ENCODE results near the gene SOX13.
"Not testable (repeated sequence)": the region's sequence is repeated elsewhere in the genome, so short reads cannot be mapped to it uniquely, and the experiment has no call there.

Gene SOX13

DNA sequence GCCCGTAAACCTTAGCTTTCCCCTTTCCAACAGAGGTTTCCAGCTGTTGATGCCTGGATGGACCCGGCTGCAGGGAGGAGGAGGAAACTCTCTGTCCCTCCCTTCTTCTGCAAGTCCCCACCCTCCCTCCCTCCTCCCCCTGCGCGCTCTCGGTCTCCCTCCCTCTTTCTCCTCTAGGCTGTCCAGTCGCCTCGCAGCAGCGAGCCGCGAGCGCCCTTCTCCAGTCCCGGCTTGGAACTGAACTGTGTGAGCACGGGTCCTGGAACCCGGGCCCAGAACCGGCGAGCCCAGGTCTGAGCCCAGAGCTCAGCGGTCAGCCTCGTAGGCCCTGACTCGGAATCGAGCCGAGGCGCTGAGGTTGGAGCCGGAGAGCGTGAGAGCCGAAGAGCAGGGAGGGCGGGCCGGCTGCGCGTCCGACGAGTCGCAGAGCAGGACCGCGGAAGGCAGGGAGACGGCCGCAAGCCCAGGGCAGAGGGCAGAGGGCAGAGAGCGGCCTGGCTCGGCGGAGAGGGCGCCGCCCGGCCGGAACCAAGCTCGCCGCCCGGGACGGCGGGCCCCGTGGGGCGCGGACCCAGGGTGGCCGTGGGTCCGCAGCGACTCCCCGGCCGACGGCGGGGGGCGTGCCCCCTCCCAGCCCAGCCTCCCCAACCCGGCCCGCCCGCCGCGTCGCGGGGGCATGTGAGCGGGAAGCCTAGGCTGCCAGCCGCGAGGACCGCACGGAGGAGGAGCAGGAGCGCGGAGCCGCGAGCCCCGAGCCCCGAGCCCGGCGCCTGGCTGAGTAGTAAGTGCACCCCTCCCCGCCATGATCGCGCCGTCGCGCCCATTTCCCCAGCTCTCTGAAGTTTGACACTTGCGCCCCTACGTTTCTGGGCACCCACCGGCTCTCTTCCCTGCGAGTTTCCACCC, at the start of gene SOX13:
Gene SOX13 (plus strand): TSS at position 185 of the 906 bp plus-strand sequence. CDS start 39,801 bp downstream, outside the sequence.
- peak; percentile 94 for DNase-seq (ENCODE audit: low spot score)

DNA sequence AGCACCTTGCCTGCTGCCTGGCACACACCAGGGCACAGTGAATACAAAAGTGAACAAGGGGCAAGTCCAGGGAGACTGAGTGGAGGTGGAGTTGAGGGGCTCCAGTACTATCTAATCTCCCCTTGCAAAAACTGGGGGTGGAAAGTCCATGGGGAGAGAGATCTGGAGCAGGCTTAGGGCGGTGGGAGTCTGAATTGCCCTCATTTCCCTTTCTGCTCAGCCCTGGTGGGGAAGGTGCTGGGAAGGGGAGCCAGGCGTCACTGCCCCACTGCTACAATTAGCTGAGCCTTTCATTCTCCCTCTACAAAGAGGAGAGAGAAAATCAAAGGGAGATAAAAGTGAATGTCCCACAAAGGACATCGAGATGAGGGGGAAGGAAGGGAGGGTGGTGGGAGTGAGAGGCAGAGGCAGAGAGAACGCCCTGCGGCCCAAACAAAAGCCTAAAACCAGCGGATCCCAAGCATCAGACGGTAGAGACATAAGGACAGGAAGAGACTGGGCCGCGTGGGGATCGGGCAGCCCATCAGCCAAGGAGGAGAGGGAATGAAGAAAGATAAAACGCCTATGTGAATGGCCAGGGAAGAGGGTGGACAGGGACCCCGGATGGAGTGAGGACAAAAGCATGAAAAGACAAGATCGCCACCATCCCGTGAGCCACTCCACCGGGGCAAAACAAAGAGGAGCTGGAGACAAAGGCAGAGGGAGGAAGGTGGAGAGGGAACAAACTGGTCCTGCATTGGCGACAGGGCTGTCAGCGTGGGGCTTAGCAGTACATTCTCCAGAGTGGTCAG, 46.8 kb upstream of the SOX13 start:
- no peak for DNase-seq (ENCODE audit: low spot score)

DNA sequence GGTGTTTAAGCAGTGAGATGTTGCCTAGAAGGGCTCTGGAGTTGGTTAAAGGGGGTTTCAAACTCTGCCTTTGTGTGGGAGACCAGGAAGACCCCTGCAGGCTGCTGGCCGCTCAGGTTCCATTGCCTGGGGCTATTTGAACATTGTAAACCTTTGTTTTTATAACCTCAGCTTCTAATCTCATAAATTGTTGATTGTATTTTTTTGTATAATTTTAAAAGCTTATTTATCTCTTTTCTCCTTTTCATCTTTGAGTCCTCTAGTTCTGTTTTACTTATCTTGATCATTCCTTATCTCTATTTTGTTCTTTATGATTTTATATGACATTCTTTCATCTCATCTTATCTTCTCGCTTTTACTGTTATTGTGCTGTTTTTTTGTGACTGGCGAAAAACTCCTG, 45.5 kb upstream of the SOX13 start:
- no peak for DNase-seq (ENCODE audit: low spot score)

DNA sequence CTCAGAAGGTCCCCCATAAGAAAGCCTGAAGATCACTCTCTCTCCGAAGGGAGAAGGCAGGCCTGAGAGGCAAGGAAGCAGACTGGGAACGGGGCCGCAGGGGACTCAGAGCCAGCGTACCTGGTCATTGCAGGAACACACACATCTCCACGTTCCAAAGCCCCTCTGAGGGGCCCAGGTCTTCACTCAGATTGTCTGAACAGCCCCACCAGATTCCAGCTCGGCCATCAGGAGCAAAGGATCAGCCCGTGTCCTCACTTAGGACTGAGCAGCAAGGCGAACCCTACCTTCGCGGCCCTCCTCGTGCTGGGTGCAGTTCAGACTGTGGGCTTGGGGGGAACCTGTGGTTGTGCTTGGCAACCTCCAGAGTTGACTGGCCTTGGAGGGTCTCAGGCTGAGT, 43.9 kb upstream of the SOX13 start:
- DNase-seq (ENCODE audit: low spot score): no peak

DNA sequence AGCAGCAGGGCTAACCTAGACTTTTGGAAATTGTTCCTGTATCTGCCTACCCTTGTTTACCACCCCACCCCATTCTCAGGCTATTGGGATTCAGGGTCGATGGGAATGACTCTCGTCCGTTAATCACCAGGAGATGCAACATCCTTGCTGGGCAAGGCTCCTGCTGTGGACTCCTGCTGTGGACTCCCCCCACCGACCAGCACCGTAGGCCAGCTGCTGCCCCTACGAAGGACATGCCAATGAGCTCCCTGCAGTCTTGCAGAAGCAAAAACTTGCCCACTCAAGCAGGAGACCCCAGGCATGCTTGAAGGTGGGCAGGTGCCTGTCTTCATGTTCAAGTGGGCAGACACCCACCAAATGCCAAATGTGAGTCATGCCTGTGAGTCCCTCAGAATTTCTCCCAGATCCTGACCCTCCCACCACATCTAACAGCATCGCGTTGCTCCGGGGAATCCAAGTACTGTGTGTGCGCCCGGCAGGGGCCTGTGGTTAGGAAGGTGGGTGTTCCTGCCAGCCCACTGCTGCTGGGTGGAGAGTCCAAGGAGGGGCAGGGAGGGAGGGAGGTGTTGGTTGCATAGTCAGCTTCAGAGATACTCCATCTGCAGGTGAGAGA, 41.7 kb upstream of the SOX13 start:
- no peak for DNase-seq (ENCODE audit: low spot score)

DNA sequence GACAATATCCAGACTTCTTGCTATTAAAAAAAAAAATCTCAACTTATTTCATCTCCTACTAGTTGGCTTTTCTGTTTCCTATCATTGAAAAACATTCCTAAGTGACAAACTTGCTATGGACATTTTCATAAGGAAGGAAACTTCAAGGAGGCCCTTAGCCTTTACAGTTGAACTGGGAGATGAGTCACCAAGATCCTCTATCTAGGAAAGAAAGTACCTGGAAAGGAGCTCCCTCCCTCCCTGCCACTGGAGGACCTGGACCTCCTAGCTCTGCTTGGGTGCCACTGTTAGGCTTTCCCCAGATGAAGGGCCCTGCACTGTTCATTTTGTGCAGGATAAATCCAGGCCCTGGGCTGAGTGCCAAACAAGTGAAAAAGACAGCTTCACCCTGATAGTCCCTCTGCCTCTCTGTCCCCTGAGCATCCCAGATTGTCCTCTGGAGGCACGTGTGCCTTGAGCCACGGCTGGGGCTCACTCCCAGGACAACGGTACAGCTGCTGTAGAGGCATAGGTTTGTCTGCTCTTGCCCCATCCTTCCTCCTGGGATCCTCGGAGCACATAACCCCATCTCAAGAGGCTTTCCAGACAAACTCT, 40.2 kb upstream of the SOX13 start:
- DNase-seq (ENCODE audit: low spot score): no peak

DNA sequence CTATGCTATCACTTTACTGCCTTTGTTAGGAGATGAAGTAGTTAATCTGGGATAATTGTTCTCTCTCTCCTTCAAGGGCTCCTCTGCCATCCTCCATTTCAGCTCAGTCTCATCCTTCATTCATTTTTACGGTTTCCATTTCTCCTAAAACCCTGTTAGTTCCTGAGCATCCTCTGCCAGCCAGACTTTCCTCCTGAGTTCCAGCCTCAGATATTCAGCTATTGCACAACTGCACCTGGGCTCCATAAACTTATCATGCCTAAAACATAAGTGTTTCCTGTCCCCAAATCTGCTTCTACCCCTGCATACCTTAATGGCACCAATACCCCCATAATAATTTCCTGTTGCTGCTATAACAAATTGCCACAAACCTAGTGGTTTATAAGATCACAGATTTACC, 39.6 kb upstream of the SOX13 start:
- no peak for DNase-seq (ENCODE audit: low spot score)

DNA sequence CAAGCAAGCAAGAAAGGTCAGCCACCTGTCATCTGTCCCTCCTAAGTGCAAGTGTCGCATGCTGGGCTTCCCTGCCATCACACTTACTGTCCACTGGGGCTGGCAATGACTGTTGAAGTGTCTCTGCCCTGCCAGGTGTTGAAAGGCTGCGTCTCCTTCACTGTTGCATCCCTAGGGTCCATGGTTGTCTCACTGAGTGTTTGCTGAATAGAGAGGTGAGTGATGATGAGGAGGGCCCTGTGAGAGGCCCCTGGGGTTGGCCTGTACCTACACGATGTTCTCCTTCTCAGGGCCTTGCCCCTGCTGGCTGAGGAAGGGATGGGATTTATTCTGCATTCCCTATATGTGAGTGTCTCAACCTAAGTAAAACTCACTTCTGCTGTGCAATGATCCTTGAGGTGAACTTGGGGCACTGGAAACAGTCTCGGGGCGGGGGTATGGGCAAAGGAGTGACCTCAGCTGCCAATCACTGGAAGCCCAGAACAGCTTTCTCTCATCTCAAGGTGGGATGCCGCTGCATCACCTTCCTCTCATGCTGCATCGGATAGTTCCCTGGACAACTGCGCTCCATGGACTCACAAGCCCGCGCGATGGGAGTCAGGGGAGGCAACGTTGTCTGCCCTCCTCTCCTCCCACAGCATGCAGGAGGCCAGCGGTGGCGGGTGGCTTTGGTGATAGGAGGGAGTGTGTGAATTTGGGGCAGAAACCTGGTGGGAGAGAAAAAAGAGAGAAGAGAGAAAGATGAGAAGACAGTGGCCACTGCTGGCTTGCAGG, 35.8 kb upstream of the SOX13 start:
- no peak for DNase-seq (ENCODE audit: low spot score)

DNA sequence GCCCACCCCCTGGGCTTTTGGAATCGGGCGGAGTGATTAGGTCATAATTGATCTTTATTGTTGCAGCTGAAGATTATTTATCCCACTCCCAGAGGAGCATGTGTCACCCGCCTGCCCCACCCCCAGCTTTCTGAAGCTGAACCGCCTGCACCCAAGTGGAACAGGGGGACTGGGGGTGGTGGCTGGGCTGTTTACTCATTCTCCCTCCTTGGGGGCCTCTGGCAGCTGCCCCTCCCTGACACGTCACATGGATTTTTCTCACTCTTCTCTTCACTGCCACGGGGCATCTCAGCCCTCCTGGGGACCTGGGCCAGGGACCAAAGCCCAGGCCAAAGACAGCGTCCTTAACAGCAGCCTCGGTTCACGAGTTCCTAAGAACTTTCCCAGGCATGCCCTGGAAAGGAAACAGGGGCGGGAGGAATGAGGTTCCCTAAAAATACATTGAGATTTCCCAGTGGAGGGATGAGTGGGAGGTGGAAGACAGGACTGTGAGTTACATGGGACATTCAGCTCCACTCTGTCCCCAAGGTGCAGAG, 31.6 kb upstream of the SOX13 start:
- no peak for DNase-seq (ENCODE audit: low spot score)

DNA sequence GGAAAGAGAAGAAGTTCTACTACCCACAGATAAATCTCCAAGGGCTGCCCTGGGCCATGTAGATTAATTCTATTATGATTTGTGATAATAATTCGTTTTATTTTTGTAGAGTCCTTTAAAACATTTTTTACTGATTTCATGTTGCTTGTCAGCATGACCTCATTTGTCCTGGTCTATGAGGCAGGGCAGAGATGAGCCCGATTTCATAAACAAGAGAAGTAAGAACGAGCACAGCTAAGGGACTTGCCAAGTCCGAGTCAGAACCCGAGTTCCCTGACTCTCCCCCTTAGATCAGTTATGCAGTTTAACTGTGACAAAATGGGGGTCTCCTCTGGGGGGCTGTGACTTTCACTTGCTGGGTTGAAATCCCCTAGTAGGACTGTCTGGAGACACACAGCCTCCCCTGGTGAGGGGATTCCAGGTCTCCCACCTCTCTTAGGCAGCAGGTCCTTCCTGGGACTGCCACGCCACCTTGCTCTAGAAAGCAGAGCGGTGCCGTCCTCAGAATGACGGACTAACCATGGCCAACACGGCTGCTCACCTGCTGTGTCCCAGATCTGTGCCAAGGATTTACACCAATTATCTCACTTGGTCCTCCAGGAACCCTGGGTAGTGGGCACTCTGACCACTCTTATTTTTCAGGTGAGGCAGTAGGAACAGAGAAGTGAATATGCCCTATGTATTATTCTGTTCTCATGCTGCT, 31.0 kb upstream of the SOX13 start:
- DNase-seq (ENCODE audit: low spot score): no peak

DNA sequence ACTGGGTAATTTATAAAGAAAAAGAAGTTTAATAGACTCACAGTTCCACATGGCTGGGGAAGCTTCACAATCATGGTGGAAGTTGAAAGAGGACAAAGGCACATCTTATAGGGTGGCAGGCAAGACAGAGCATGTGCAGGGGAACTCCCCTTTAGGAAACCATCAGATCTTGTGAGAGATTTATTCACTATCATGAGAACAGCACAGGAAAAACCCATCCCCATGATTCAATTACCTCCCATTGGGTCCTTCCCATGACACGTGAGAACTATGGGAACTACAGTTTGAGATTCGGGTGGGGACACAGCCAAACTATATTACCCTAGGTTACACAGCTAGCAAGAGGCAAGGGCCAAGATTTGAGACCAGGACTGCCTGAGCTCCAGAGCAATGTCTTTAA, 30.4 kb upstream of the SOX13 start:
- DNase-seq (ENCODE audit: low spot score): no peak

DNA sequence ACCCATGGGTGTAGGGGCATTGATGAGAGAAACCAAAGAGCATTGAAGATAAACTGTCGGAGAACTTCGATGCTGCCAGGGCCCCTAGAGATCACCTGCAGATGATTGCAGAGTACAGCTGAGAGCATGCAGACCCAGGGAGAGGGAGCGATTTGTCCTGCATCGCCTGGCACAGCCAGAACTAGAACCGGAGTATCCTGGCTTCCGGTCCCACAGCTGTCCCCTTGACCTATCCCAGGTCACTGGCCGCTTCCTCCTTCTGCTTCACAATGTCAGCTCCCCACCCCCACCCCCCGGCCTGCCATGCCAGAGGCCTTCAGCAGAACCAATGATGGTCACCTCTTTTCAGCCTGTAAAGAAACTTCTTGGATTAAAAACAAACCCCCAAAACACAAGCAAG, 29.2 kb upstream of the SOX13 start:
- DNase-seq (ENCODE audit: low spot score): no peak

DNA sequence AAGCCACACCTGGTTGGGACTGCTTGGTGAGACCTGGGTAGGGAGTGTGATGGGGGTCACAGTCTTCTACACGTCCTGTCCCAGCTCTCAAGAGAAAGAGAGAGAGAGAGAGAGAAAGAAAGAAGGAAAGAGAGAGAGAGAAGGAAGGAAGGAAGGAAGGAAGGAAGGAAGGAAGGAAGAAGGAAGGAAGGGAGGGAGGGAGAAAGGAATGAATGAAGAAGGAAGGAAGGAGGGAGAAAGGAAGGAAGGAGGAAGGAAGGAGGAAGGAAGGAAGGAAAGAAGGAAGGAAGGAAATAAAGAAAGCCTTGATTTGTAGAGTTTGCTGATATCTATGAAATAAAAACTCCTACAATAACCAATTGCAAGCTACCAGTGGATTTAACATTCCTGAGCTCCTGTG, 28.5 kb upstream of the SOX13 start:
- DNase-seq (ENCODE audit: low spot score): no peak

DNA sequence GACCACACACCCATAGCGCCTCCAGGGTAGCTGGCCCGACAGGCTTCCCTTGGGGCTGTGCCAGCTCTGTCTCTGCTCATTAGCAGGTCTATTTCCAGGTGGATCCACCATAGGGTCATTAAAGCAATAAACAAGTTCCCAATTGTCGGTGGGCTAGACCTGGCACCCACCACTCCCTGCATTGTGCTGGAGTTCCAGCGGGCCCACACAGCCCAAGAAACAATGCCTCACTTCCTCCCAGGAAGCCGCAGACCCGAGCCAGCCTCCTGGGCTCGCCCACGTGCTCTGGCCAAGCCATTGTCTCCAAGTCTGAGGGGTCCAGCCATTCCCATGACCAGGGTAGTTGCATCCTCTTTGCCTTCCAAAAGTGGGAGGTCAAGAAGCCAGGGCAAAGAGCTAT, 27.5 kb upstream of the SOX13 start:
- DNase-seq (ENCODE audit: low spot score): no peak

DNA sequence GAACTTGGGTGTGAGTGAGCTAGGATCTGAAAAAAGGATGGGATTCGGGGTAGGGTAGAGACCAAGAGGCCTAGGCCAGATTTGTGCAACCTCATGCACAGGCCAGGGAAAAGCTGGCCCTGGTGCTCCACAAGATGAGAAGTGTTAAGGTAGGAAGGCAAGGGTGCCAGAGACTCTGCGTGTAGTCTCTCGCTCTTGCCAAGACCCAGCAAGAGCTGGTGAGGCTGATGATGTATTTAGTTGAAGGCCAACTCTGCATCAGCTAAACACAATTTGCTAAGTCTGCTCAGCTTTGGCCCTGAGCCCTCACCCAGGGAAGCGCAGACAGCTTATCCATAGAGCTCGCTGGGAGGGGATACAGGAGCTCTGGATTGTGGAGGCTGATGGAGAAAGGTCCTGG, 26.6 kb upstream of the SOX13 start:
- peak; percentile 27 for DNase-seq (ENCODE audit: low spot score)

DNA sequence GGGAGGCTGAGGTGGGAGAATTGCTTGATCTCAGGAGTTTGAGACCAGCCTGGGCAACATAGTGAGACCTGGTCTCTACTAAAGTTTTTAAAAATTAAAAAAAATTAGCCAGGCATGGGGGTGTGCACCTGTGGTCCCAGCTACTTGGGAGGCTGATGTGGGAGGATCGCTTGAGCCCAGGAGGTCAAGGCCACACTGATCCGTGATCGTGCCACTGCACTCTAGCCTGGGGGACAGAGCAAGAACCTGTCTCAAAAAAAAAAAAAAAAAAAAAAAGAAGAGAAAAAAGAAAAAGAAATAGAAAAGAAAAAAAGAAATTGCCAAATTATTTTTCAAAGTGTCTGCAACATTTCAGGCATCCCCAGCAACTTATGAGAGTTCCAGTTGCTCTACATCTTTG, 24.1 kb upstream of the SOX13 start:
- not testable (repeated sequence) for DNase-seq (ENCODE audit: low spot score)

DNA sequence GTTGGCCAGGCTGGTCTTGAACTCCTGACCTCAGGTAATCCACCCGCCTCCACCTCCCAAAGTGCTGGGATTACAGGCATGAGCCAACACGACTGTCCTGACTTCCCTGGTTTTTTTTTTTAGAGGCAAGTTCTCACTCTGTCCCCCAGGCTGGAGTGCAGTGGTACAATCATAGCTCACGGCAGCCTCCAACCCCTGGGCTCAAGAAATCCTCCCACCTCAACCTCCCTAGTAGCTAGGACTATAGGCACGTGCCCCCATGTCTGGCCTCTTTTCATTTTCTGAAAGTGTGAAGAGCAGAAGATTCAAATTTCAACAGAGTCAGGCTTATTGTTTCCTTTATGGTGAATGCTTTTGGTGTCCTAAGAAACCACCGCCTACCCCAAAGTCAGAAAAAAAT, 21.7 kb upstream of the SOX13 start:
- no peak for DNase-seq (ENCODE audit: low spot score)

DNA sequence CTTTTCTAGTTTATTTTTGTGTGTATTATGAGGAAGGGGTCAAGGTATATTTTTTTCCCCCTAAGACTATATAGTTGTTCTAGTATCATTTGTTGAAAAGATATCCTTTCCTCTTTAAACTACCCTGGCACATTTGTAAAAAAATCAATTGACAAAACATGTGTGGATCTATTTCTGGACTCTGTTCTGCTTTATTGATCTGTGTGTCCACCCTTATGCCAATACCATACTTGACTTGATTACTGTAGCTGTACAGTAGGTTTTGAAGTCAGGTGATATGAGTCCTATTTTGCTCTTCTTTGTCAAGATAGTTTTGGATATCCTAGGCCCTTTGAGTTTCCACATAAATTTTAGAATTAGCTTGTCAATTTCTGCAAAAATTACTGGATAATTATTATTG, 21.2 kb upstream of the SOX13 start:
- no peak for DNase-seq (ENCODE audit: low spot score)

DNA sequence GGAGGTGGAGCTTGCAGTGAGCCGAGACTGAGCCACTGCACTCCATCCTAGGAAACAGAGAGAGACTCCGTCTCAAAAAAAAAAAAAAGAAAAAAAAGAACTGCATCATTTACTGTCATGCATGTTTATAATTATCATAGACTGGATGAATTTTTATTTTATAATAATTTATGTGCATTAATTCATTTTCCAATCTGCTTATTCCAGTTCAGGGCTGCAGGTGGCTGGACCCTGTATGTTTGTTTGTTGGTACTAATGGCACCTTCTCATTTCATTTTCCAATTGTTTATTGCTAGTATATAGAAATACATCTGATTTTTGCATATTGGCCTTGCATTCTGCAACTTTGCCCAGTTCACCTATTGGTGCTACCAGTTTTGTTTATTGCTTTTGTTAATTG, 19.0 kb upstream of the SOX13 start:
- DNase-seq (ENCODE audit: low spot score): no peak

DNA sequence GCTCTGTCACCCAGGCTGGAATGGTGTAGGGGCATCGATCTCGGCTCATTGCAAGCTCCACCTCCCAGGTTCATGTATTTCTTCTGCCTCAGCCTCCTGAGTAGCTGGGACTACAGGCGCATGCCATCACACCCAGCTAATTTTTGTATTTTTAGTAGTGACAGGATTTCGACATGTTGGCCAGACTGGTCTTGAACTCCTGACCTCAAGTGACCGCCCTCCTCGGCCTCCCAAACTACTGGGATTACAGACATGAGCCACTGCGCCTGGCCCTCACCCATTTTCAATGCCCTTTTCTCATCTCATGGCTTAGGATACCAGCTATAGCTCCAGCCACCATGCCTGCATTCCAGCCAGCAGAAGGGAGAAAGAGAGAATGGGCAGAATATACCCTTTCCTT, 12.9 kb upstream of the SOX13 start:
- DNase-seq (ENCODE audit: low spot score): no peak

DNA sequence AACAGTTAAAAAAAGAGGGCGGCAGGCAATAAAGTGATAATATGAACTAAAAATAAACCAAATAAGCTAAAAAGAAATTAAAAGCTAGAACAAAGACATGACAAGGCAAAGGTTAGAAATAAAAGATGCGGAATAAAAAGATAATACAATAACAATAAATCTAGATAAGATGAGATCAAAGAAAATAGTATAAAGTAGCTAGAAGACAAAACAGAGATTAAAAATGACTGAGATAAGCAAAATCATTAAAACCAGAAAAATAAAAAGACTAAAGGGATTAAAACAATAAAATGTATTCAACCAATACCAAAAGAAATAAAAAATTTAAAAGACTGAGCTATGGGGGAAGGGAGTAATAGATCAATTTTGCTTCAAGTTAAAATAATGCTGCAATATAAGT, 10.8 kb upstream of the SOX13 start:
- DNase-seq (ENCODE audit: low spot score): no peak

Data from Ammon's horn (tissue), 1 donor.